Naive thymus-derived CD4-positive, alpha-beta T cell (primary cell): ENCODE data around the gene SFMBT2. TPM values are rescaled to one million over a fixed set of nuclear protein-coding genes. Genes with fewer than 3 reads are reported as not detected.
A peak's percentile ranks its signal among the peaks of the same experiment; 100 is the strongest.
"Not testable (repeated sequence)": the region's sequence is repeated elsewhere in the genome, so short reads cannot be mapped to it uniquely, and the experiment has no call there.

Experiments used
- ATAC-seq: fragments of 150-1000 bp; cut with Tn5 transposase; 2 replicates; pipeline ENCODE4 v1.10.0; 2021; ENCODE audit warnings: mild to moderate bottlenecking, moderate library complexity
- CTCF ChIA-PET: fragments of 350-600 bp; sonication (Branson Sonifier 250); formaldehyde crosslinking; loops from one replicate; lab custom pipeline; 2021; ENCODE audit warnings: antibody characterized with exemption; lab: Charles Lee
- POLR2A ChIA-PET: fragments of 350-600 bp; sonication (Branson Sonifier 250); formaldehyde crosslinking; loops from one replicate; lab custom pipeline; 2021; ENCODE audit warnings: antibody characterized with exemption, inconsistent platforms; lab: Charles Lee
- DNase-seq, 9 donors: peaks; one replicate each; pipeline versions ENCODE4 v3.0.0 to v3.0.0-alpha.2; 2020 to 2022; ENCODE audit warnings: mixed read lengths in 1 of 9
- H3K27ac ChIP-seq: one replicate; pipeline ENCODE4 v1.7.0; 2013; ENCODE audit warnings: mild to moderate bottlenecking, low read depth, low read length, moderate library complexity
- H3K27me3 ChIP-seq, 2 donors: one replicate each; pipeline ENCODE4 v1.7.0; 2013; ENCODE audit warnings: low read length in 2 of 2, mild to moderate bottlenecking in 2 of 2, moderate library complexity in 2 of 2; ENCODE audit not compliant: control insufficient read depth in 2 of 2, insufficient read depth in 2 of 2
- H3K36me3 ChIP-seq, 3 experiments: 1 replicate in 2 of 3; 2 replicates in 1 of 3; pipeline ENCODE4 v1.7.0; 2013; ENCODE audit warnings: low read length in 3 of 3, mild to moderate bottlenecking in 3 of 3, moderate library complexity in 1 of 3; ENCODE audit not compliant: insufficient read depth in 3 of 3, control insufficient read depth in 2 of 3
- H3K4me1 ChIP-seq, 2 donors: one replicate each; pipeline ENCODE4 v1.7.0; 2013; ENCODE audit warnings: low read length in 2 of 2, mild to moderate bottlenecking in 2 of 2, moderate library complexity in 1 of 2; ENCODE audit not compliant: control insufficient read depth in 2 of 2, insufficient read depth in 2 of 2
- H3K4me3 ChIP-seq: 2 replicates; pipeline ENCODE4 v1.7.0; 2013; ENCODE audit warnings: mild to moderate bottlenecking, low read length
- H3K9me3 ChIP-seq, 3 experiments: 1 replicate in 2 of 3; 2 replicates in 1 of 3; pipeline ENCODE4 v1.7.0; 2013; ENCODE audit warnings: low read length in 3 of 3; ENCODE audit not compliant: control insufficient read depth in 2 of 3
- H3K27ac Mint-ChIP-seq, 9 donors: one replicate each; pipeline ENCODE4 v1.8.0; 2020 to 2022; ENCODE audit warnings: mixed read lengths in 9 of 9, mild to moderate bottlenecking in 8 of 9, moderate library complexity in 5 of 9, inconsistent platforms in 2 of 9
- H3K27me3 Mint-ChIP-seq, 5 donors: one replicate each; pipeline ENCODE4 v1.8.0; 2021 to 2022; ENCODE audit warnings: mixed read lengths in 5 of 5, mild to moderate bottlenecking in 1 of 5
- H3K36me3 Mint-ChIP-seq, 5 donors: one replicate each; pipeline ENCODE4 v1.8.0; 2020 to 2022; ENCODE audit warnings: mixed read lengths in 5 of 5, mild to moderate bottlenecking in 3 of 5, inconsistent platforms in 1 of 5
- H3K4me1 Mint-ChIP-seq, 7 donors: one replicate each; pipeline ENCODE4 v1.8.0; 2020 to 2022; ENCODE audit warnings: mixed read lengths in 7 of 7, mild to moderate bottlenecking in 3 of 7, inconsistent platforms in 1 of 7
- H3K4me3 Mint-ChIP-seq, 10 donors: one replicate each; pipeline ENCODE4 v1.8.0; 2020 to 2022; ENCODE audit warnings: mild to moderate bottlenecking in 10 of 10, mixed read lengths in 10 of 10, moderate library complexity in 6 of 10, inconsistent platforms in 2 of 10
- H3K9me3 Mint-ChIP-seq, 11 donors: one replicate each; pipeline ENCODE4 v1.8.0; 2020 to 2022; ENCODE audit warnings: mixed read lengths in 11 of 11, mild to moderate bottlenecking in 4 of 11, inconsistent platforms in 1 of 11, moderate library complexity in 1 of 11
- intact Hi-C, 2 donors: fragments of 100-400 bp; cut with micrococcal nuclease; formaldehyde crosslinking; loops; one replicate each; pipeline ENCODE4 v1.15.1; 2023
- polyA plus RNA-seq, 2 donors: library from polyadenylated mRNA; unstranded; fragments of 300-500 nt; fragmentation: Illumina TruSeq; gene quantifications; one replicate each; pipeline ENCODE4 v1.2.3, GENCODE V29; 2021
- total RNA-seq, 6 experiments: library from RNA in 5 of 6; stranded (reverse) in 5 of 6; gene quantifications; 1 replicate in 5 of 6; 2 replicates in 1 of 6; pipeline ENCODE4 v1.2.3 and lab custom pipeline; 2021 to 2026

The SFMBT2 gene
- total and polyA plus RNA-seq, 7 experiments from 2014 or later: 7.4 to 50.9 (median 39.2) TPM

GRCh38 chr10:7302930-7303557, 107.8 kb downstream of the SFMBT2 start:
- Mint-ChIP-seq H3K27me3 (no peaks in the 10 kb centered on the region), H3K36me3 (peaks cover 12 to 57% (median 52%) of the 10 kb centered on the region in 5 donors), H3K4me1 (peaks cover 29 to 79% (median 65%) of the 10 kb centered on the region in 7 donors), H3K27ac (peak overlapping the region in 5 of 9 donors; percentile 10 to 45 (median 19)), H3K9me3 (peaks cover 0 to 14% (median 0%) of the 10 kb centered on the region in 11 donors), H3K4me3 (peak overlapping the region in 1 of 10 donors; percentile 8)
- Histone ChIP-seq H3K27ac (no peak overlapping the region), H3K4me3 (no peak overlapping the region), H3K9me3 (no peaks in the 10 kb centered on the region), H3K27me3 (no peaks in the 10 kb centered on the region), H3K4me1 (peaks cover 1 to 4% of the 10 kb centered on the region in 2 donors), H3K36me3 (no peaks in the 10 kb centered on the region)
- no peak for DNase-seq
- intact Hi-C loops: no loop called here
- ChIA-PET CTCF (no interaction called here), POLR2A (no interaction called here)
- no peak for ATAC-seq

GRCh38 chr10:7302392-7302906, 108.4 kb downstream of the SFMBT2 start:
- peaks cover 4 to 7% of the 10 kb centered on the region in 2 donors for H3K4me1 ChIP-seq
- ChIA-PET CTCF (no interaction called here), POLR2A (no interaction called here)
- ATAC-seq (no peak), DNase-seq (no peak)
- peaks cover 12 to 57% (median 48%) of the 10 kb centered on the region in 5 donors for H3K36me3 Mint-ChIP-seq
- no peak overlapping the region for H3K27ac ChIP-seq
- H3K4me1 Mint-ChIP-seq: peaks cover 32 to 80% (median 71%) of the 10 kb centered on the region in 7 donors
- H3K27ac Mint-ChIP-seq: peak overlapping the region in 5 of 9 donors; percentile 12 to 84 (median 44)
- H3K4me3 ChIP-seq: no peak overlapping the region
- intact Hi-C loops: no loop called here
- H3K9me3 ChIP-seq: no peaks in the 10 kb centered on the region
- H3K27me3 ChIP-seq: no peaks in the 10 kb centered on the region
- no peaks in the 10 kb centered on the region for H3K36me3 ChIP-seq
- no peaks in the 10 kb centered on the region for H3K27me3 Mint-ChIP-seq
- no peak overlapping the region for H3K4me3 Mint-ChIP-seq
- peaks cover 0 to 8% (median 0%) of the 10 kb centered on the region in 11 donors for H3K9me3 Mint-ChIP-seq

GRCh38 chr10:7301006-7301778, 109.6 kb downstream of the SFMBT2 start:
- H3K36me3 ChIP-seq: no peaks in the 10 kb centered on the region
- Mint-ChIP-seq H3K9me3 (peaks cover 0 to 8% (median 0%) of the 10 kb centered on the region in 11 donors), H3K36me3 (peaks cover 10 to 64% (median 51%) of the 10 kb centered on the region in 5 donors), H3K4me3 (peak overlapping the region in 1 of 10 donors; percentile 23), H3K27ac (peak overlapping the region in 3 of 9 donors; percentile 4 to 64 (median 26)), H3K4me1 (peaks cover 43 to 83% (median 78%) of the 10 kb centered on the region in 7 donors), H3K27me3 (no peaks in the 10 kb centered on the region)
- H3K4me1 ChIP-seq: peaks cover 8 to 13% of the 10 kb centered on the region in 2 donors
- POLR2A ChIA-PET: no interaction called here
- H3K9me3 ChIP-seq: no peaks in the 10 kb centered on the region
- H3K27me3 ChIP-seq: no peaks in the 10 kb centered on the region
- DNase-seq (no peak), ATAC-seq (no peak)
- no peak overlapping the region for H3K27ac ChIP-seq
- no peak overlapping the region for H3K4me3 ChIP-seq
- intact Hi-C loops: no loop called here
- CTCF ChIA-PET: no interaction called here

DNA sequence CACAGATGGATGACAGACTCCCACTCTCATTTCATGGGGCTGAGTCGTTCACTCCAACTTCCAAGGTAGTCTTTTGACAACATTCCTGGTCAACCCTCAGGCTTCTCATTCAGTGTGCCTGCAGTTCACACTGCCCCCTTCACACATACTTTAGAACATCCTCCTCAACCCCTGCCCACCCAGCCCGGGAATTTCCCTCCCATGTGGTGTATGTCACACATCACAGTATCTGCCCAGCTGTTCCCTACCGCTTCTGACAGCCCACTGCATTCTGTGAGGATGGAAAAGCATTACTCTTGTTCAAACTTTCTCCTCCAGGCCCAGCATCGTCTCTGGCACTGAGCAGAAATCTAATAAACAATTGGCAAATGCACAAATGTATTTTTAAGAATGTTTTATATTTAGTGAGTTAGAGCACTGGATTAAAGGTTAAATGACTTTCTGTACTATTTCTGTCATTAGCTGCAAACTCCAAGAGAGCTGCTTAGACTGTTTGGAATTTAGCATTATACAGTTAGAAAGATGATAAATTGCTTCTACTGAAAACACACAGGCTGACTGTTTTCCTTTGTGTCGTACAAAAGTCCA, 110.4 kb downstream of the SFMBT2 start:
- ChIA-PET CTCF (no interaction called here), POLR2A (interaction anchor here (0.7 kb wide), 1 partner anchor 209 kb away, joined by 3 read pairs; no protein-coding TSS in a partner anchor)
- DNase-seq (no peak), ATAC-seq (no peak)
- H3K4me3 Mint-ChIP-seq: no peak overlapping the region
- peaks cover 10 to 60% (median 51%) of the 10 kb centered on the region in 5 donors for H3K36me3 Mint-ChIP-seq
- Histone ChIP-seq H3K4me1 (peaks cover 8 to 13% of the 10 kb centered on the region in 2 donors), H3K27ac (no peak overlapping the region), H3K4me3 (no peak overlapping the region), H3K36me3 (no peaks in the 10 kb centered on the region), H3K9me3 (no peaks in the 10 kb centered on the region), H3K27me3 (no peaks in the 10 kb centered on the region)
- no peaks in the 10 kb centered on the region for H3K27me3 Mint-ChIP-seq
- intact Hi-C loops: no loop called here
- peaks cover 46 to 87% (median 82%) of the 10 kb centered on the region in 7 donors for H3K4me1 Mint-ChIP-seq
- H3K27ac Mint-ChIP-seq: peak overlapping the region in 2 of 9 donors; percentile 4 to 26
- peaks cover 0 to 8% (median 0%) of the 10 kb centered on the region in 11 donors for H3K9me3 Mint-ChIP-seq

- DNase-seq, H3K4me3 ChIP-seq, CTCF ChIA-PET, H3K27ac ChIP-seq, H3K9me3 Mint-ChIP-seq, intact Hi-C loops, ATAC-seq, H3K27me3 Mint-ChIP-seq, H3K4me3 Mint-ChIP-seq, H3K27me3 ChIP-seq, H3K9me3 ChIP-seq, H3K36me3 ChIP-seq: not testable (repeated sequence)
- H3K4me1 ChIP-seq: peaks cover 8 to 13% of the 10 kb centered on the region in 2 donors
- Mint-ChIP-seq H3K27ac (peak overlapping the region in 2 of 9 donors; percentile 41 to 61), H3K36me3 (peaks cover 10 to 56% (median 44%) of the 10 kb centered on the region in 5 donors), H3K4me1 (peaks cover 51 to 89% (median 84%) of the 10 kb centered on the region in 7 donors)
- POLR2A ChIA-PET: interaction anchor here (0.7 kb wide), 1 partner anchor 210 kb away, joined by 3 read pairs; no protein-coding TSS in a partner anchor
These were observed 111.1 kb downstream of the SFMBT2 start for GRCh38 chr10:7299601-7300325.

DNA sequence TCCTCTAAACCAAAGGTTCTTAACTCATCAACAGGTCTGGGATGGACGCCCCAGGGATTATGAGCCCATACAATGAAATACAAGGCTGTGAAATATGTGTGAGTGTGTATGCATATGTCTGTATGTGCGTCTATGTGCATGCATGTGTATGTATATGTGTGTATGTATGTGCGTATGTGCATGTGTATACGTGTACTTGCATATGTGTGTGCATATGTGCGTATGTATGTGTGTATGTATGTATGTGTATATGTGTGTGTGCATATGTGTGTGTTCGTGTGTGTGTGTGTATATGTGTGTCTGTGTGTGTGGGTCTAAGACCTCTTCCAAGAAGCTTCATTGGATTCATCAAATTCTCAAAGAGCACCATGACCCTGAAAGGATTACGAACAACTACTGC, 112.3 kb downstream of the SFMBT2 start:
- Mint-ChIP-seq H3K9me3 (peaks cover 0 to 8% (median 0%) of the 10 kb centered on the region in 11 donors), H3K4me1 (peaks cover 47 to 88% (median 85%) of the 10 kb centered on the region in 7 donors), H3K27ac (peak overlapping the region in 3 of 9 donors; percentile 15 to 68 (median 48)), H3K4me3 (peak overlapping the region in 1 of 10 donors; percentile 25), H3K36me3 (peaks cover 10 to 56% (median 41%) of the 10 kb centered on the region in 5 donors), H3K27me3 (no peaks in the 10 kb centered on the region)
- CTCF ChIA-PET: interaction anchor here (0.6 kb wide), 1 partner anchor 88 kb away, joined by 3 read pairs; no protein-coding TSS in a partner anchor
- intact Hi-C loops: no loop called here
- H3K27ac ChIP-seq: no peak overlapping the region
- no peak overlapping the region for H3K4me3 ChIP-seq
- H3K4me1 ChIP-seq: peaks cover 9 to 13% of the 10 kb centered on the region in 2 donors
- POLR2A ChIA-PET: no interaction called here
- DNase-seq (no peak), ATAC-seq (no peak)
- no peaks in the 10 kb centered on the region for H3K9me3 ChIP-seq
- H3K36me3 ChIP-seq: no peaks in the 10 kb centered on the region
- H3K27me3 ChIP-seq: no peaks in the 10 kb centered on the region
